Measurements from ENCODE around the gene MFRP. TPM values are rescaled to one million over a fixed set of nuclear protein-coding genes. Genes with fewer than 3 reads are reported as not detected.

Gene MFRP
- polyA plus RNA-seq, 1 donor = 0.01 TPM

Other genes with a start within 250 kb of the MFRP start
- gene DPAGT1, start 244.9 kb downstream of the MFRP start, polyA plus RNA-seq = 51.1 TPM
- 18.1 TPM for gene C2CD2L, start 239.4 kb downstream of the MFRP start, polyA plus RNA-seq
- gene HINFP, start 225.1 kb downstream of the MFRP start, polyA plus RNA-seq = 40.2 TPM
- 1.2 TPM for gene ABCG4, start 197.7 kb downstream of the MFRP start, polyA plus RNA-seq
- gene NLRX1, start 178.0 kb downstream of the MFRP start, polyA plus RNA-seq = 10.4 TPM
- gene NHERF4, start 161.2 kb downstream of the MFRP start, polyA plus RNA-seq = 64.1 TPM
- gene CBL, start 140.4 kb downstream of the MFRP start, polyA plus RNA-seq = 12.7 TPM
- 50.4 TPM for gene MCAM, start 29.6 kb downstream of the MFRP start, polyA plus RNA-seq
- gene RNF26, start 12.2 kb downstream of the MFRP start, polyA plus RNA-seq = 25.2 TPM
- gene C1QTNF5, start 5.8 kb downstream of the MFRP start, polyA plus RNA-seq = 19.5 TPM
- 4.2 TPM for gene USP2, start 35.0 kb upstream of the MFRP start, polyA plus RNA-seq
- 44.4 TPM for gene THY1, start 76.5 kb upstream of the MFRP start, polyA plus RNA-seq